Lung (tissue), 12 donors: Measurements from ENCODE around the gene SMARCA2. TPM values are rescaled to one million over a fixed set of nuclear protein-coding genes. Genes with fewer than 3 reads are reported as not detected.

Experiments used
- ATAC-seq: fragments of 200-7000 bp; cut with Tn5 transposase; one replicate; pipeline ENCODE4 v1.9.1; 2020; ENCODE audit warnings: moderate number of reproducible peaks; ENCODE audit not compliant: insufficient read depth, low FRiP score
- DNase-seq, 3 donors: peaks; one replicate each; pipeline ENCODE4 v3.0.0-alpha.2; 2013 to 2017
- H3K27ac ChIP-seq, 2 donors: one replicate each; pipeline ENCODE4 v1.5.1; 2013; ENCODE audit warnings: mild to moderate bottlenecking in 2 of 2, moderate library complexity in 2 of 2, control low read depth in 1 of 2, inconsistent platforms in 1 of 2, low read depth in 1 of 2, low read length in 1 of 2
- H3K27me3 ChIP-seq, 3 donors: one replicate each; pipeline ENCODE4 v1.5.1; 2013; ENCODE audit warnings: low read length in 2 of 3; ENCODE audit not compliant: control insufficient read depth in 3 of 3, insufficient read depth in 3 of 3
- H3K36me3 ChIP-seq, 4 donors: one replicate each; pipeline ENCODE4 v1.5.1; 2013; ENCODE audit warnings: low read length in 4 of 4, mild to moderate bottlenecking in 1 of 4, moderate library complexity in 1 of 4; ENCODE audit not compliant: control insufficient read depth in 4 of 4, insufficient read depth in 4 of 4
- H3K4me1 ChIP-seq, 5 donors: one replicate each; pipeline ENCODE4 v1.5.1; 2013; ENCODE audit warnings: low read length in 5 of 5, mild to moderate bottlenecking in 2 of 5, moderate library complexity in 1 of 5; ENCODE audit not compliant: control insufficient read depth in 5 of 5, insufficient read depth in 5 of 5
- H3K4me3 ChIP-seq: one replicate; pipeline ENCODE4 v1.5.1; 2013; ENCODE audit warnings: mild to moderate bottlenecking, control low read depth, moderate library complexity
- H3K9ac ChIP-seq, 2 donors: one replicate each; pipeline ENCODE4 v1.5.1; 2013; ENCODE audit warnings: low read length in 2 of 2, control low read depth in 1 of 2; ENCODE audit not compliant: insufficient read depth in 1 of 2
- H3K9me3 ChIP-seq, 4 donors: one replicate each; pipeline ENCODE4 v1.5.1; 2013; ENCODE audit warnings: low read length in 3 of 4, mild to moderate bottlenecking in 1 of 4, moderate library complexity in 1 of 4; ENCODE audit not compliant: control insufficient read depth in 4 of 4, insufficient read depth in 3 of 4
- WGBS, 2 donors: extraction: QIAGEN DNeasy Blood & Tissue Kit; methylation state at CpG; one replicate each; pipeline ENCODE4 v1.1.7; 2013; 5-methylcytosine and 5-hydroxymethylcytosine counted together
- polyA plus RNA-seq, 2 donors: library from polyadenylated mRNA; stranded (reverse); fragments of 200-250 nt; gene quantifications; one replicate each; pipeline ENCODE4 v1.2.1, GENCODE V29; 2013
- total RNA-seq, 2 donors: library from RNA; depleted of rRNA in 1 of 2; stranded (reverse); fragments of >200 nt in 1 of 2; gene quantifications; one replicate each; pipeline ENCODE4 v1.2.1, GENCODE V29; 2014 to 2021
- TF ChIP-seq, protein P1 (sequence below): IDR thresholded peaks from 2 replicates; pipeline ENCODE4 v1.5.1; 2012; ENCODE audit warnings: mild to moderate bottlenecking; ENCODE audit errors: control extremely low read depth, extremely low read depth
- donor health status: control.
- donor health status: control.
- donor health status: Bipolar disorder and iron deficiency.
- donor health status: healthy.
- donor health status: DM: yes; HTN: yes; CAD: no.

Gene SMARCA2
- total and polyA plus RNA-seq, 4 donors = 30.0 to 196 (median 80.2) TPM

DNA sequence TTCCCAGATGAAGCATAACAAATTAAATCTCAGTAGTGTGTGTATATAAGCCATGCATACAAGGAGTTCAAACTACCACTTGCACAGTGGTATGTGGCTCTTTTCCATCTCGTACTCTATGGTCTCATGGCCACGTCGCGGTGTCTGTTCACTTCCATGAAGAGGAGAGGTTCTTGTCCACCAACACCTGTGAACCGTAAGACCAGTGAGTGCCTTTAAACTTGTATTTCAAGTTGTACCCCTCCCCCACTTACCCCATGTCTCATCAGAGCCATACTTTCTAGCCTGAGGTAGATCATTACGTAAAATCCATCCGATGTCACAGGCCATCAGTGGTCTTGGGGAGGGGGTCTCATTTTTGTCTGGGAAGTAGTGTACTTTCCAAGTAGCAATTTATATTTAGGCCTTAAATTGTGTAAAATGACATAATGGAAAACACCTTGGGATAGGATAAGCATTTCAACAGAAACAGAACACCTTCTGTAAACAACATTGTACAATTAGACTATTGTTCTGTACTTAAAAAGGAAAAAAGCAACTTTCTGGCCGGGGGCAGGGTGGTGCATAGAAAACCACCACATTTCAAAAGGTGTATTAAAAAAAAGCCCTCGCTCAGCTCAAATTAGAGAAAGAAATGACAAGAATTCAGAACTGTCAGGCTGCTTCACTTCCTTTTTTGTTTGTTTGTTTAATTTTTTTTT, 163.0 kb downstream of the SMARCA2 start:
- peaks cover 0 to 7% (median 4%) of the 10 kb centered on the region in 5 donors for H3K4me1 ChIP-seq
- 78 to 88% methylated on average over 9 of the region's 9 CpGs for WGBS, 2 donors
- TF ChIP-seq, protein P1, sequence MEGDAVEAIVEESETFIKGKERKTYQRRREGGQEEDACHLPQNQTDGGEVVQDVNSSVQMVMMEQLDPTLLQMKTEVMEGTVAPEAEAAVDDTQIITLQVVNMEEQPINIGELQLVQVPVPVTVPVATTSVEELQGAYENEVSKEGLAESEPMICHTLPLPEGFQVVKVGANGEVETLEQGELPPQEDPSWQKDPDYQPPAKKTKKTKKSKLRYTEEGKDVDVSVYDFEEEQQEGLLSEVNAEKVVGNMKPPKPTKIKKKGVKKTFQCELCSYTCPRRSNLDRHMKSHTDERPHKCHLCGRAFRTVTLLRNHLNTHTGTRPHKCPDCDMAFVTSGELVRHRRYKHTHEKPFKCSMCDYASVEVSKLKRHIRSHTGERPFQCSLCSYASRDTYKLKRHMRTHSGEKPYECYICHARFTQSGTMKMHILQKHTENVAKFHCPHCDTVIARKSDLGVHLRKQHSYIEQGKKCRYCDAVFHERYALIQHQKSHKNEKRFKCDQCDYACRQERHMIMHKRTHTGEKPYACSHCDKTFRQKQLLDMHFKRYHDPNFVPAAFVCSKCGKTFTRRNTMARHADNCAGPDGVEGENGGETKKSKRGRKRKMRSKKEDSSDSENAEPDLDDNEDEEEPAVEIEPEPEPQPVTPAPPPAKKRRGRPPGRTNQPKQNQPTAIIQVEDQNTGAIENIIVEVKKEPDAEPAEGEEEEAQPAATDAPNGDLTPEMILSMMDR = no peak
- DNase-seq (peak in 1 of 3 donors; percentile 14), ATAC-seq (no peak)
- no peaks in the 10 kb centered on the region for H3K9me3 ChIP-seq
- peaks cover under 1 to 6% (median 3%) of the 10 kb centered on the region in 4 donors for H3K36me3 ChIP-seq
- H3K4me3 ChIP-seq = no peak overlapping the region
- no peaks in the 10 kb centered on the region for H3K27me3 ChIP-seq
- no peak overlapping the region for H3K27ac ChIP-seq
- no peak overlapping the region for H3K9ac ChIP-seq

DNA sequence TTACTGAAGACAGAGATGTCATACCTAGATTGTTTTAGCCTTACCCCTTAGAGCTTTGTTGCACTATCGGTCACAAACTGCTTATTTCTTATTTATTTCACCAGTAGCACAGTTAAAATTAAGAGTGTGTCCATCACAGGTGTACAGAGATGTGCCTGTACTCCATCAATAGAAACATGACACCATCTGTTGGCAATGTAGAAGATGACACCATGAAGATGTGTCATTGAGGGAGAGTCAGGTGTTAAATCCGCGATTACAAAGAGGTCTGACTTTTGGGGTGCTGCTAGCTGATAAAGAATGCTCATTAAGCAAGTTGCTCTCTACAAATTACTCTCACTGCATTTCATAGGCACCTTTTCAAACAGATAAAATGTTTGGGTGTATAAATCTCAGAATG, 164.4 kb downstream of the SMARCA2 start:
- TF ChIP-seq, protein P1 = no peak
- H3K27me3 ChIP-seq = no peaks in the 10 kb centered on the region
- DNase-seq = no peak
- H3K9ac ChIP-seq = no peak overlapping the region
- H3K9me3 ChIP-seq = no peaks in the 10 kb centered on the region
- H3K27ac ChIP-seq = no peak overlapping the region
- peaks cover 0 to 7% (median 4%) of the 10 kb centered on the region in 5 donors for H3K4me1 ChIP-seq
- H3K4me3 ChIP-seq = no peak overlapping the region
- no peak for ATAC-seq
- H3K36me3 ChIP-seq = peaks cover 5 to 10% (median 9%) of the 10 kb centered on the region in 4 donors
- 91 to 92% methylated on average over 3 of the region's 3 CpGs for WGBS, 2 donors

DNA sequence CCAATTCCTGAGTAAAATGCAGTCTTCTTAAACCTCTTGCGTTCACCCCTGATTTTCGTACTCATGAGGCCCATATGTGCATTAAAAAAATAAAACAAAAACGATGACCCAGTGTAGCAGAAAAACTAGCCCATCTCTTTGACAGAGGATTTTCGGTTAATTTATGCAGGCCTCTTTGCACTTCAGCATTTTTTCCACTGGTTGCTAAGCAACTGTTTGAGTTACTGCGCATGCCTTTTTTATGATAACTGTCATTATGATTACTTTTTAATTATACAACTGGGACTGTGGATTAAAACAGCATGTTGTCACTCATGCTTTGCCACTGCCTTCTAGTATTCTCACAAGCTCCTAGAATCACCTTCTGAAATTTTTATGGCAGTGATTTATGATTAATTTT, 165.0 kb downstream of the SMARCA2 start:
- H3K27ac ChIP-seq = no peak overlapping the region
- H3K36me3 ChIP-seq = peaks cover 5 to 13% (median 10%) of the 10 kb centered on the region in 4 donors
- peak in 2 of 3 donors; percentile 65 to 70 for DNase-seq
- H3K27me3 ChIP-seq = no peaks in the 10 kb centered on the region
- H3K9me3 ChIP-seq = no peaks in the 10 kb centered on the region
- no peak overlapping the region for H3K9ac ChIP-seq
- TF ChIP-seq, protein P1 = no peak
- peaks cover 0 to 7% (median 4%) of the 10 kb centered on the region in 5 donors for H3K4me1 ChIP-seq
- no peak for ATAC-seq
- WGBS, 2 donors = 79 to 81% methylated on average over 5 of the region's 5 CpGs
- H3K4me3 ChIP-seq = no peak overlapping the region

DNA sequence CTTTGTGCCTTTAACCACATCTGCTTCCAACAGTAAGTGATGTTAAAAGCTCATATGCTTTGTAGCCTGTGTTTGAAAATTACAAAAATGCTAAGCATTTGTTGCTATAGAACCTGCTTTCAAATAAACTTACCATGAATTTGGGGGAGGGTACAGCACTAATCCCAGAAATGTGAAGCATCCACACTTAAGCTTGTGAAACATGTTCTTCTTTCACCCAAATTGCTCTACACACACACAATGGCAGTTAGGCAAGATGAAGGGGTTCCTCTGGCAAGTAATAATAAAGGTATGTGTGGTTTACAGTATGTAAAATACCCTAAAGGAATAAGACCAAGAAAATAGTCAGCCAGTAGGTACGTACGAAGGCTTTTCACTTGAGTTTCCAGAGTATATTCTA, 165.6 kb downstream of the SMARCA2 start:
- TF ChIP-seq, protein P1 = no peak
- ATAC-seq = no peak
- 95 to 96% methylated on average over 2 of the region's 2 CpGs for WGBS, 2 donors
- DNase-seq = peak in 1 of 3 donors; percentile 13
- Histone ChIP-seq H3K27ac (no peak overlapping the region), H3K36me3 (peaks cover 5 to 17% (median 10%) of the 10 kb centered on the region in 4 donors), H3K9ac (no peak overlapping the region), H3K4me3 (no peak overlapping the region), H3K9me3 (no peaks in the 10 kb centered on the region), H3K4me1 (peaks cover 0 to 7% (median 4%) of the 10 kb centered on the region in 5 donors), H3K27me3 (no peaks in the 10 kb centered on the region)
